Fibroblast of mammary gland (primary cell): ENCODE results near the gene SHPK.
A peak's percentile ranks its signal among the peaks of the same experiment; 100 is the strongest.

Source experiments
- DNase-seq: peaks from one replicate; pipeline ENCODE4 v3.0.0-alpha.2; 2010; ENCODE audit warnings: low read depth
- H3K4me3 ChIP-seq: 2 replicates; pipeline ENCODE4 v1.5.1; 2011; ENCODE audit warnings: low read depth, mild to moderate bottlenecking, low read length, moderate library complexity; ENCODE audit not compliant: control insufficient read depth
- CTCF ChIP-seq: conservative IDR thresholded peaks from 2 replicates; pipeline ENCODE4 v1.5.1; 2011; ENCODE audit warnings: low read depth, low read length, inconsistent platforms; ENCODE audit not compliant: control insufficient read depth, insufficient read depth

SHPK gene

GRCh38 chr17:3660311-3660891 is 24.4 kb upstream of the SHPK start:
- no peak overlapping the region for H3K4me3 ChIP-seq
- DNase-seq: no peak
- no peak for TF ChIP-seq CTCF

- no peak overlapping the region for H3K4me3 ChIP-seq
- TF ChIP-seq CTCF: peak; percentile 39
- DNase-seq: peak; percentile 96
These were observed 23.6 kb upstream of the SHPK start for GRCh38 chr17:3659541-3660111.

GRCh38 chr17:3658784-3659449 is 22.9 kb upstream of the SHPK start:
- DNase-seq: no peak
- no peak for TF ChIP-seq CTCF
- no peak overlapping the region for H3K4me3 ChIP-seq

- TF ChIP-seq CTCF: no peak
- DNase-seq: no peak
- H3K4me3 ChIP-seq: no peak overlapping the region
These were observed 22.1 kb upstream of the SHPK start for GRCh38 chr17:3657874-3658783.

- H3K4me3 ChIP-seq: no peak overlapping the region
- no peak for TF ChIP-seq CTCF
- DNase-seq: no peak
These were observed 21.5 kb upstream of the SHPK start for GRCh38 chr17:3657588-3657869.

- DNase-seq: no peak
- H3K4me3 ChIP-seq: no peak overlapping the region
- no peak for TF ChIP-seq CTCF
These were observed 20.9 kb upstream of the SHPK start for GRCh38 chr17:3656755-3657587.
